GM12873 (cell line): ENCODE data around the gene AKT3.

Source experiments
- CTCF ChIP-seq: IDR thresholded peaks from 2 replicates; pipeline ENCODE4 v1.5.1; 2012; ENCODE audit warnings: low read depth, mild to moderate bottlenecking, moderate library complexity, low read length, control low read depth; ENCODE audit not compliant: insufficient read depth; ENCODE audit errors: missing control alignments

Gene AKT3

GRCh38 chr1:243738020-243738419 lies 112.0 kb downstream of the AKT3 start:
- TF ChIP-seq CTCF, result no peak

- TF ChIP-seq CTCF, result no peak
These were observed 114.6 kb downstream of the AKT3 start for GRCh38 chr1:243735457-243735856.

GRCh38 chr1:243734308-243734695 lies 115.7 kb downstream of the AKT3 start:
- TF ChIP-seq CTCF, result no peak

GRCh38 chr1:243733670-243734307 lies 116.3 kb downstream of the AKT3 start:
- no peak for TF ChIP-seq CTCF

GRCh38 chr1:243732637-243733036 lies 117.4 kb downstream of the AKT3 start:
- no peak for TF ChIP-seq CTCF

GRCh38 chr1:243731974-243732625 lies 117.9 kb downstream of the AKT3 start:
- TF ChIP-seq CTCF, result no peak

GRCh38 chr1:243731301-243731891 lies 118.6 kb downstream of the AKT3 start:
- TF ChIP-seq CTCF, result no peak
